Activated CD4-positive, CD25-positive, alpha-beta regulatory T cell treated with anti-CD3 and anti-CD28 coated beads, Interleukin-2, amount 50 U/mL, for 72 hours (primary cell): ENCODE measurements around the gene TMED7.
"Not testable (repeated sequence)": the region's sequence is repeated elsewhere in the genome, so short reads cannot be mapped to it uniquely, and the experiment has no call there.

Source experiments
- DNase-seq: peaks from one replicate; pipeline ENCODE4 v3.0.0; 2021

TMED7 gene

GRCh38 chr5:115625579-115626444 lies at the start of gene TMED7:
Gene TMED7, minus strand, starts transcription at chr5:115626036. Its CDS starts 244 bp downstream, at chr5:115625792.
- peak; percentile 99 for DNase-seq

GRCh38 chr5:115674782-115675181 lies 48.9 kb upstream of the TMED7 start:
- not testable (repeated sequence) for DNase-seq

- no peak for DNase-seq
These were observed 47.8 kb upstream of the TMED7 start for GRCh38 chr5:115673596-115673995.

- DNase-seq, result no peak
These were observed 46.1 kb upstream of the TMED7 start for GRCh38 chr5:115671939-115672338.

- DNase-seq, result no peak
These were observed 40.2 kb upstream of the TMED7 start for GRCh38 chr5:115666023-115666422.

- DNase-seq, result no peak
These were observed 35.7 kb upstream of the TMED7 start for GRCh38 chr5:115661563-115661962.

GRCh38 chr5:115661101-115661500 lies 35.3 kb upstream of the TMED7 start:
- DNase-seq, result no peak

- DNase-seq, result no peak
These were observed 32.0 kb upstream of the TMED7 start for GRCh38 chr5:115657881-115658233.

- DNase-seq, result no peak
These were observed 31.5 kb upstream of the TMED7 start for GRCh38 chr5:115657125-115657880.

GRCh38 chr5:115656404-115656803 lies 30.6 kb upstream of the TMED7 start:
- DNase-seq, result no peak

GRCh38 chr5:115655994-115656393 lies 30.2 kb upstream of the TMED7 start:
- DNase-seq, result no peak

GRCh38 chr5:115649541-115649940 lies 23.7 kb upstream of the TMED7 start:
- DNase-seq, result no peak

- DNase-seq, result no peak
These were observed 22.2 kb upstream of the TMED7 start for GRCh38 chr5:115648056-115648455.

- not testable (repeated sequence) for DNase-seq
These were observed 19.6 kb upstream of the TMED7 start for GRCh38 chr5:115645386-115645785.

- DNase-seq, result no peak
These were observed 18.2 kb upstream of the TMED7 start for GRCh38 chr5:115644046-115644445.

- DNase-seq, result no peak
These were observed 16.1 kb upstream of the TMED7 start for GRCh38 chr5:115641948-115642347.

- DNase-seq, result no peak
These were observed 14.4 kb upstream of the TMED7 start for GRCh38 chr5:115640274-115640673.

- DNase-seq, result no peak
These were observed 13.5 kb upstream of the TMED7 start for GRCh38 chr5:115639377-115639776.

- DNase-seq, result no peak
These were observed 11.7 kb upstream of the TMED7 start for GRCh38 chr5:115637507-115637906.

GRCh38 chr5:115636008-115636407 lies 10.2 kb upstream of the TMED7 start:
- no peak for DNase-seq

- DNase-seq, result peak; percentile 82
These were observed 8.7 kb upstream of the TMED7 start for GRCh38 chr5:115634343-115635132.

- DNase-seq, result no peak
These were observed 4.1 kb upstream of the TMED7 start for GRCh38 chr5:115629903-115630302.

- no peak for DNase-seq
These were observed 1.5 kb upstream of the TMED7 start for GRCh38 chr5:115627295-115627865.
